ENCODE measurements around the gene TTLL10. TPM values are rescaled to one million over a fixed set of nuclear protein-coding genes. Genes with fewer than 3 reads are reported as not detected.

TTLL10 gene
- total and polyA plus RNA-seq, 4 donors, result not detected

- TF ChIP-seq SP1 (IDR thresholded peaks at IDR 0.05), result no peak
- TF ChIP-seq RXRA (IDR thresholded peaks at IDR 0.05), result no peak
- TF ChIP-seq ATF3 (IDR thresholded peaks at IDR 0.05), result no peak
- 78% methylated on average over 43 of the region's 43 CpGs for WGBS
- no peak for DNase-seq (ENCODE audit: low spot score)
- Histone ChIP-seq H3K36me3 (ENCODE audit: control insufficient read depth in 4 of 4, insufficient read depth in 3 of 4, low read depth in 1 of 4, low read length in 3 of 4) (no peaks in the 10 kb centered on the region), H3K27me3 (ENCODE audit: control insufficient read depth in 4 of 4, insufficient read depth in 4 of 4, low read length in 3 of 4) (no peaks in the 10 kb centered on the region), H3K4me3 (ENCODE audit: low read depth in 1 of 3, low read length in 3 of 3) (no peak overlapping the region), H3K4me1 (ENCODE audit: control insufficient read depth in 4 of 4, insufficient read depth in 4 of 4, low read length in 3 of 4) (peaks cover 10 to 31% (median 17%) of the 10 kb centered on the region in 4 donors), H3K27ac (ENCODE audit: low read depth in 1 of 2, low read length in 2 of 2) (no peak overlapping the region), H3K9me3 (ENCODE audit: control insufficient read depth in 4 of 4, low read length in 3 of 4) (no peaks in the 10 kb centered on the region), H3K9ac (ENCODE audit: low read depth in 1 of 2, low read length in 2 of 2) (no peak overlapping the region)
Observed at GRCh38 chr1:1130206-1131120, 43.2 kb upstream of the TTLL10 start.

- no peaks in the 10 kb centered on the region for H3K27me3 ChIP-seq (ENCODE audit: control insufficient read depth in 4 of 4, insufficient read depth in 4 of 4, low read length in 3 of 4)
- WGBS, result 82% methylated on average over 48 of the region's 48 CpGs
- TF ChIP-seq ZBTB33 (IDR thresholded peaks at IDR 0.05) (no peak), SP1 (IDR thresholded peaks at IDR 0.05) (no peak), JUND (IDR thresholded peaks at IDR 0.05) (no peak), YY1 (IDR thresholded peaks at IDR 0.05) (no peak), MAX (IDR thresholded peaks at IDR 0.05) (no peak), NR2F2 (IDR thresholded peaks at IDR 0.05) (no peak), ATF3 (IDR thresholded peaks at IDR 0.05) (no peak), FOXA1 (IDR thresholded peaks at IDR 0.05) (no peak), EGR1 (IDR thresholded peaks at IDR 0.05; ENCODE audit: low read depth in 2 of 2) (no peak), RAD21 (IDR thresholded peaks at IDR 0.05) (no peak), TAF1 (conservative IDR thresholded peaks at IDR 0.05) (no peak), RXRA (IDR thresholded peaks at IDR 0.05) (no peak), FOXA2 (IDR thresholded peaks at IDR 0.05) (no peak)
- H3K36me3 ChIP-seq (ENCODE audit: control insufficient read depth in 4 of 4, insufficient read depth in 3 of 4, low read depth in 1 of 4, low read length in 3 of 4), result no peaks in the 10 kb centered on the region
- DNase-seq (ENCODE audit: low spot score), result no peak
- no peaks in the 10 kb centered on the region for H3K9me3 ChIP-seq (ENCODE audit: control insufficient read depth in 4 of 4, low read length in 3 of 4)
- peaks cover 7 to 23% (median 16%) of the 10 kb centered on the region in 4 donors for H3K4me1 ChIP-seq (ENCODE audit: control insufficient read depth in 4 of 4, insufficient read depth in 4 of 4, low read length in 3 of 4)
- H3K27ac ChIP-seq (ENCODE audit: low read depth in 1 of 2, low read length in 2 of 2), result no peak overlapping the region
- no peak overlapping the region for H3K9ac ChIP-seq (ENCODE audit: low read depth in 1 of 2, low read length in 2 of 2)
- no peak overlapping the region for H3K4me3 ChIP-seq (ENCODE audit: low read depth in 1 of 3, low read length in 3 of 3)
Observed at GRCh38 chr1:1132042-1132950, 41.4 kb upstream of the TTLL10 start.

Measured in liver (tissue), 9 donors.